Measurements from ENCODE around the gene PPP1R9B.
A peak's percentile ranks its signal among the peaks of the same experiment; 100 is the strongest.

The PPP1R9B gene

GRCh38 chr17:50153650-50154575 is 3.4 kb upstream of the PPP1R9B start:
- DNase-seq: no peak

- DNase-seq: no peak
Observed at GRCh38 chr17:50152736-50153135, 2.3 kb upstream of the PPP1R9B start.

GRCh38 chr17:50151937-50152547 is 1.6 kb upstream of the PPP1R9B start:
- DNase-seq: peak in 2 of 5 donors; percentile 24 to 71

GRCh38 chr17:50151041-50151936 is 812 bp upstream of the PPP1R9B start:
- DNase-seq: peak; percentile 78 to 93 (median 82)

- peak in 4 of 5 donors; percentile 40 to 67 (median 59) for DNase-seq
Observed at GRCh38 chr17:50149417-50150353, 792 bp downstream of the PPP1R9B start.

- DNase-seq: peak in 1 of 5 donors; percentile 18
Observed at GRCh38 chr17:50149091-50149416, 1.4 kb downstream of the PPP1R9B start.

GRCh38 chr17:50148226-50149090 is 2.0 kb downstream of the PPP1R9B start:
- DNase-seq: peak in 4 of 5 donors; percentile 56 to 69 (median 57)

GRCh38 chr17:50147841-50148225 is 2.6 kb downstream of the PPP1R9B start:
- no peak for DNase-seq

GRCh38 chr17:50146927-50147665 is 3.4 kb downstream of the PPP1R9B start:
- no peak for DNase-seq

GRCh38 chr17:50146230-50146926 is 4.1 kb downstream of the PPP1R9B start:
- DNase-seq: no peak

- no peak for DNase-seq
Observed at GRCh38 chr17:50145532-50146229, 4.8 kb downstream of the PPP1R9B start.

- DNase-seq: no peak
Observed at GRCh38 chr17:50144845-50145531, 5.5 kb downstream of the PPP1R9B start.

- no peak for DNase-seq
Observed at GRCh38 chr17:50144355-50144754, 6.1 kb downstream of the PPP1R9B start.

- DNase-seq: no peak
Observed at GRCh38 chr17:50143461-50144176, 6.9 kb downstream of the PPP1R9B start.

- DNase-seq: no peak
Observed at GRCh38 chr17:50141745-50142110, 8.7 kb downstream of the PPP1R9B start.

GRCh38 chr17:50141026-50141744 is 9.3 kb downstream of the PPP1R9B start:
- DNase-seq: no peak
